ENCODE measurements around the gene ARRB1.

ARRB1 gene

GRCh38 chr11:75241906-75242644 is 109.4 kb downstream of the ARRB1 start:
- TF ChIP-seq GATA2 (IDR thresholded peaks at IDR 0.05; ENCODE audit: low read depth, low read length), result no peak
- no peak for TF ChIP-seq GATA3 (IDR thresholded peaks at IDR 0.05; ENCODE audit: low read depth, low read length)

- no peak for TF ChIP-seq GATA2 (IDR thresholded peaks at IDR 0.05; ENCODE audit: low read depth, low read length)
- no peak for TF ChIP-seq GATA3 (IDR thresholded peaks at IDR 0.05; ENCODE audit: low read depth, low read length)
These were observed 110.2 kb downstream of the ARRB1 start for GRCh38 chr11:75241036-75241905.

GRCh38 chr11:75240311-75241035 is 111.0 kb downstream of the ARRB1 start, which contains the start of gene TPBGL:
Gene TPBGL, plus strand, starts transcription at chr11:75240774. Its CDS starts 276 bp downstream, at chr11:75241050.
- TF ChIP-seq GATA3 (IDR thresholded peaks at IDR 0.05; ENCODE audit: low read depth, low read length) (no peak), GATA2 (IDR thresholded peaks at IDR 0.05; ENCODE audit: low read depth, low read length) (no peak)

GRCh38 chr11:75239531-75240290 is 111.8 kb downstream of the ARRB1 start:
- no peak for TF ChIP-seq GATA2 (IDR thresholded peaks at IDR 0.05; ENCODE audit: low read depth, low read length)
- no peak for TF ChIP-seq GATA3 (IDR thresholded peaks at IDR 0.05; ENCODE audit: low read depth, low read length)

- TF ChIP-seq GATA2 (IDR thresholded peaks at IDR 0.05; ENCODE audit: low read depth, low read length), result no peak
- TF ChIP-seq GATA3 (IDR thresholded peaks at IDR 0.05; ENCODE audit: low read depth, low read length), result no peak
These were observed 112.6 kb downstream of the ARRB1 start for GRCh38 chr11:75238595-75239440.

- TF ChIP-seq GATA3 (IDR thresholded peaks at IDR 0.05; ENCODE audit: low read depth, low read length), result no peak
- TF ChIP-seq GATA2 (IDR thresholded peaks at IDR 0.05; ENCODE audit: low read depth, low read length), result no peak
These were observed 114.4 kb downstream of the ARRB1 start for GRCh38 chr11:75237050-75237449.

- no peak for TF ChIP-seq GATA3 (IDR thresholded peaks at IDR 0.05; ENCODE audit: low read depth, low read length)
- no peak for TF ChIP-seq GATA2 (IDR thresholded peaks at IDR 0.05; ENCODE audit: low read depth, low read length)
These were observed 115.4 kb downstream of the ARRB1 start for GRCh38 chr11:75236062-75236461.

GRCh38 chr11:75233754-75234172 is 117.7 kb downstream of the ARRB1 start:
- TF ChIP-seq GATA3 (IDR thresholded peaks at IDR 0.05; ENCODE audit: low read depth, low read length) (no peak), GATA2 (IDR thresholded peaks at IDR 0.05; ENCODE audit: low read depth, low read length) (no peak)

GRCh38 chr11:75230621-75231020 is 120.8 kb downstream of the ARRB1 start:
- TF ChIP-seq GATA2 (IDR thresholded peaks at IDR 0.05; ENCODE audit: low read depth, low read length) (no peak), GATA3 (IDR thresholded peaks at IDR 0.05; ENCODE audit: low read depth, low read length) (no peak)

GRCh38 chr11:75229466-75229865 is 122.0 kb downstream of the ARRB1 start:
- TF ChIP-seq GATA2 (IDR thresholded peaks at IDR 0.05; ENCODE audit: low read depth, low read length), result no peak

GRCh38 chr11:75225794-75226193 is 125.7 kb downstream of the ARRB1 start:
- TF ChIP-seq GATA3 (IDR thresholded peaks at IDR 0.05; ENCODE audit: low read depth, low read length), result no peak
- no peak for TF ChIP-seq GATA2 (IDR thresholded peaks at IDR 0.05; ENCODE audit: low read depth, low read length)

- TF ChIP-seq GATA3 (IDR thresholded peaks at IDR 0.05; ENCODE audit: low read depth, low read length), result no peak
- TF ChIP-seq GATA2 (IDR thresholded peaks at IDR 0.05; ENCODE audit: low read depth, low read length), result no peak
These were observed 127.4 kb downstream of the ARRB1 start for GRCh38 chr11:75223954-75224643.

Data from SH-SY5Y (cell line).